ENCODE data around the gene RBM46.

GRCh38 chr4:154738426-154738825 is 42.6 kb upstream of the RBM46 start:
- TF ChIP-seq CTCF (IDR thresholded peaks at IDR 0.05) = no peak
- no peak for TF ChIP-seq POLR2A (IDR thresholded peaks at IDR 0.05)

Data from right lobe of liver (tissue), 4 donors.